ENCODE measurements around the gene ZNF212. TPM values are rescaled to one million over a fixed set of nuclear protein-coding genes. Genes with fewer than 3 reads are reported as not detected.

The ZNF212 gene
- polyA plus RNA-seq, 1 of the 3 experiments (the other 2 are of a cell fraction), result 11.5 TPM

GRCh38 chr7:149214020-149214720 lies 25.3 kb upstream of the ZNF212 start:
- Histone ChIP-seq H3K9me2 (no peaks in the 10 kb centered on the region), H3K4me1 (ENCODE audit: control insufficient read depth in 1 of 2, insufficient read depth in 2 of 2, low read depth in 1 of 2, low read length in 1 of 2) (peaks cover 0 to 2% of the 10 kb centered on the region in 2 experiments; a peak in 1 of 4 replicates), H2AFZ (ENCODE audit: low read depth) (no peak overlapping the region), H3K9ac (no peak overlapping the region), H3K36me3 (replicated peaks in 1 of 2; ENCODE audit: control insufficient read depth in 1 of 2, insufficient read depth in 2 of 2, low read length in 1 of 2) (peaks cover 79 to 82% of the 10 kb centered on the region in 2 experiments), H3F3A (replicated peaks; ENCODE audit: insufficient read depth) (peaks cover 3% of the 10 kb centered on the region), H3K9me3 (no peaks in the 10 kb centered on the region), H3K27me3 (ENCODE audit: insufficient read depth) (no peaks in the 10 kb centered on the region), H3K27ac (ENCODE audit: low read depth in 2 of 2, low read length in 1 of 2) (no peak overlapping the region), H3K4me3 (ENCODE audit: low read depth in 2 of 2, low read length in 1 of 2) (no peak overlapping the region), H4K20me1 (ENCODE audit: insufficient read depth) (no peaks in the 10 kb centered on the region), H3K79me2 (ENCODE audit: insufficient read depth) (peaks cover 5% of the 10 kb centered on the region; the same call in 1 of the 2 replicates), H3K4me2 (no peak overlapping the region)
- no peak for DNase-seq
- ChIA-PET CTCF (interaction anchor here (0.8 to 1.8 kb wide), 3 partner anchors 18 to 67 kb away, joined by 4 to 5 read pairs (median 4); partner anchors contain the start of genes ZNF282 and ZNF398), POLR2A (interaction anchor here (0.6 kb wide), 1 partner anchor 16 kb away, joined by 6 read pairs; no protein-coding TSS in a partner anchor)
- 85% methylated on average over 7 of the region's 7 CpGs for WGBS (ENCODE audit: low lambda C conversion rate)
- TF ChIP-seq EP300 (IDR thresholded peaks at IDR 0.05; ENCODE audit: borderline replicate concordance in 1 of 2, low read depth in 1 of 2, low read length in 1 of 2) (no peak), TEAD4 (IDR thresholded peaks at IDR 0.05; ENCODE audit: borderline replicate concordance, insufficient read depth) (no peak), NRF1 (IDR thresholded peaks at IDR 0.05; ENCODE audit: low read depth, low read length) (no peak), RCOR1 (IDR thresholded peaks at IDR 0.05; ENCODE audit: low read length) (no peak), MAX (IDR thresholded peaks at IDR 0.05; ENCODE audit: low read depth) (no peak), USF1 (IDR thresholded peaks at IDR 0.05; ENCODE audit: borderline replicate concordance, low read depth) (no peak), ELF1 (IDR thresholded peaks at IDR 0.05) (no peak), SIN3A (IDR thresholded peaks at IDR 0.05; ENCODE audit: borderline replicate concordance, low read depth, low read length) (no peak), TCF12 (IDR thresholded peaks at IDR 0.05) (no peak), USF2 (IDR thresholded peaks at IDR 0.05; ENCODE audit: borderline replicate concordance, low read depth, low read length) (no peak)

- POLR2A ChIA-PET, result no interaction called here
- Histone ChIP-seq H3K9me3 (no peaks in the 10 kb centered on the region), H2AFZ (ENCODE audit: low read depth) (no peak overlapping the region), H3K27me3 (ENCODE audit: insufficient read depth) (no peaks in the 10 kb centered on the region), H3K27ac (ENCODE audit: low read depth in 2 of 2, low read length in 1 of 2) (no peak overlapping the region), H3K4me1 (ENCODE audit: control insufficient read depth in 1 of 2, insufficient read depth in 2 of 2, low read depth in 1 of 2, low read length in 1 of 2) (no peaks in the 10 kb centered on the region), H3K36me3 (replicated peaks in 1 of 2; ENCODE audit: control insufficient read depth in 1 of 2, insufficient read depth in 2 of 2, low read length in 1 of 2) (peaks cover 72 to 75% of the 10 kb centered on the region in 2 experiments), H3F3A (replicated peaks; ENCODE audit: insufficient read depth) (no peaks in the 10 kb centered on the region), H3K79me2 (ENCODE audit: insufficient read depth) (no peaks in the 10 kb centered on the region; the same call in 1 of the 2 replicates), H3K4me2 (no peak overlapping the region), H3K4me3 (ENCODE audit: low read depth in 2 of 2, low read length in 1 of 2) (no peak overlapping the region), H3K9ac (no peak overlapping the region), H3K9me2 (no peaks in the 10 kb centered on the region), H4K20me1 (ENCODE audit: insufficient read depth) (no peaks in the 10 kb centered on the region)
- CTCF ChIA-PET, result no interaction called here
- WGBS (ENCODE audit: low lambda C conversion rate), result 63% methylated on average over 2 of the region's 2 CpGs
- DNase-seq, result no peak
- TF ChIP-seq PBX3 (IDR thresholded peaks at IDR 0.05) (no peak), TCF12 (IDR thresholded peaks at IDR 0.05) (no peak; the same call in 1 of the 2 replicates), NRF1 (IDR thresholded peaks at IDR 0.05; ENCODE audit: low read depth, low read length) (no peak), MEF2A (IDR thresholded peaks at IDR 0.05; ENCODE audit: borderline replicate concordance, low read depth) (no peak), MXI1 (IDR thresholded peaks at IDR 0.05; ENCODE audit: low read depth, low read length) (no peak), ZBTB33 (IDR thresholded peaks at IDR 0.05; ENCODE audit: borderline replicate concordance, low read depth) (no peak)
Observed at GRCh38 chr7:149216402-149216801, 23.0 kb upstream of the ZNF212 start.

All from SK-N-SH (cell line).